Mucosa of descending colon (tissue), 3 donors: Measurements from ENCODE around the gene TMEM130. TPM values are rescaled to one million over a fixed set of nuclear protein-coding genes. Genes with fewer than 3 reads are reported as not detected.

Experiments
- ATAC-seq: fragments of 200-7000 bp; cut with Tn5 transposase; one replicate; pipeline ENCODE4 v1.9.1; 2020; ENCODE audit warnings: mild to moderate bottlenecking, moderate library complexity
- DNase-seq, 3 donors: peaks; one replicate each; pipeline ENCODE4 v3.0.0-alpha.2; 2020
- H3K36me3 ChIP-seq: fragments of 200-600 bp; one replicate; pipeline ENCODE4 v1.8.0; 2021; ENCODE audit warnings: low read depth, mild to moderate bottlenecking
- H3K4me1 ChIP-seq: fragments of 200-600 bp; one replicate; pipeline ENCODE4 v1.8.0; 2021; ENCODE audit warnings: low read depth, mild to moderate bottlenecking
- H3K4me3 ChIP-seq: fragments of 200-600 bp; one replicate; pipeline ENCODE4 v1.8.0; 2021; ENCODE audit warnings: mild to moderate bottlenecking
- H3K9me3 ChIP-seq: fragments of 200-600 bp; one replicate; pipeline ENCODE4 v1.8.0; 2021; ENCODE audit warnings: mild to moderate bottlenecking
- CTCF ChIP-seq: fragments of 200-600 bp; IDR thresholded peaks from one replicate; pipeline ENCODE4 v1.8.0; 2022; ENCODE audit warnings: antibody characterized with exemption, mild to moderate bottlenecking
- intact Hi-C, 2 donors: fragments of 100-400 bp; cut with DNase I in 1 of 2; cut with micrococcal nuclease in 1 of 2; formaldehyde crosslinking; loops; one replicate each; pipeline versions ENCODE4 v1.11.0 to v1.11.1; 2022; cut with DNase I, micrococcal nuclease
- microRNA-seq: library from miRNA; unstranded; fragments of <30 nt; microRNA quantifications from one replicate; pipeline ENCODE4, GENCODE V29; 2019
- total RNA-seq, 3 donors: library from RNA; stranded (reverse); fragmentation: NEBNext Ultra II Directional in 2 of 3; extraction: Animal tissue kit (Norgen Biotek cat#: 25700) in 2 of 3; gene quantifications; one replicate each; pipeline versions ENCODE4 v1.2.1 to v1.2.4, GENCODE V29; 2021 to 2023
- donor health status: DM: no; HTN: no; CAD: no; lungs with moderate emphysema.
- donor health status: DM: no; HTN: no; CAD: no.
- donor health status: DM: no; HTN: yes; CAD: no.

TMEM130 gene
- total RNA-seq, 3 donors from 2014 or later: 0.22 to 5.4 (median 0.38) TPM

DNA sequence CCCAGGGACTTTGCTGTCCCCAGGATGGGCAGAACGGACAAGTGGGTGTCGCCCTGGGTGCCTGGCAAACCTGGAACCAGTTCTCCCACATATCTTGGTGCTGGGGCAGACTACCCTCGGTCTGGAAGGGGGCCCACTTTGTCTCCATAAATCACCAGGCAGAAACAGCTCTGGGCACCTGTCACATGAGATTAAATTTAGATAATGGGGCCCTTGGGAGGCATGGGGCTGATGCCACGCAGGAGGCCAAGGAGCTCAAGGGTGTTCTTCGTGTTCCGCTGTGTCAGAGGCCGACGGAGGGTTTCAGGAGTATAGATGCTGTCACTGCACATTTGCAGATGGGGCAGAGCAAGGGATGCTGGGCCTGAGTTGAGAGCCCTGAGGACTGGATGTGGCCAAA, 72.7 kb downstream of the TMEM130 start:
- Histone ChIP-seq H3K4me1 (no peaks in the 10 kb centered on the region), H3K36me3 (no peaks in the 10 kb centered on the region), H3K4me3 (no peak overlapping the region), H3K9me3 (peaks cover 10% of the 10 kb centered on the region)
- no peak for TF ChIP-seq CTCF
- ATAC-seq (no peak), DNase-seq (no peak)
- intact Hi-C loops: no loop called here

Small RNA genes within 50 kb of the gene (microRNA-seq; reads per million reads assigned to microRNA genes)
- 1.2 reads per million for gene MIR3609

Other genes with a start within 250 kb of the TMEM130 start
- 10 to 100 TPM; 36.2 to 47.8 (median 44.5) TPM for gene TRRAP, start 8.5 kb upstream of the TMEM130 start, total RNA-seq